ENCODE measurements around the gene DTWD2.

DNA sequence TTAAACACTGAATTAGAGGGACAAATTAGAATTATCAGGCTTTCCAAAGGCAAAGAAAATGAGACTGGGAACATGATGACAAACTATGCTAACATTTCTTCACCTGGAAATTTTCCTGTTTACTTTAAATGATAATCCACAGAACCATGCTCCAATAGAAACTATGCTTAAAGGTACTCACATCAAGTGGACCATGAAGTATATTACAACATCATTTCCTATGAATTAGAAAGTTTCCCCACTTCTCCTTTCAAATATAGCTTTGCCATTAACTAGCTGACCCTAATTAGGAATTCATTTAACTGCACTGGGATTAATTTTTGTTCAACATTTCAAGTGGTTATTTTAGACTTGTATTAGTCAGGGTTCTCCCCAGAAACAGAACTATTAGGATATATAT lies 81.4 kb downstream of the DTWD2 start:
- TF ChIP-seq SP1 (IDR thresholded peaks at IDR 0.05) (no peak), ARNT (IDR thresholded peaks at IDR 0.05) (no peak), BHLHE40 (IDR thresholded peaks at IDR 0.05; ENCODE audit: borderline replicate concordance) (no peak), ELF4 (IDR thresholded peaks at IDR 0.05) (no peak), ZNF384 (IDR thresholded peaks at IDR 0.05) (no peak), FOXK2 (IDR thresholded peaks at IDR 0.05) (no peak), SUZ12 (IDR thresholded peaks at IDR 0.05) (no peak), FOXA1 (IDR thresholded peaks at IDR 0.05) (no peak), CTBP1 (IDR thresholded peaks at IDR 0.05; ENCODE audit: borderline replicate concordance) (no peak), TARDBP (IDR thresholded peaks at IDR 0.05) (no peak)
- TF ChIP-seq, protein P1, sequence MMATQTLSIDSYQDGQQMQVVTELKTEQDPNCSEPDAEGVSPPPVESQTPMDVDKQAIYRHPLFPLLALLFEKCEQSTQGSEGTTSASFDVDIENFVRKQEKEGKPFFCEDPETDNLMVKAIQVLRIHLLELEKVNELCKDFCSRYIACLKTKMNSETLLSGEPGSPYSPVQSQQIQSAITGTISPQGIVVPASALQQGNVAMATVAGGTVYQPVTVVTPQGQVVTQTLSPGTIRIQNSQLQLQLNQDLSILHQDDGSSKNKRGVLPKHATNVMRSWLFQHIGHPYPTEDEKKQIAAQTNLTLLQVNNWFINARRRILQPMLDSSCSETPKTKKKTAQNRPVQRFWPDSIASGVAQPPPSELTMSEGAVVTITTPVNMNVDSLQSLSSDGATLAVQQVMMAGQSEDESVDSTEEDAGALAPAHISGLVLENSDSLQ (IDR thresholded peaks at IDR 0.05): no peak

Data from HEK293T (cell line).